ENCODE results near the gene ATP8B1. TPM values are rescaled to one million over a fixed set of nuclear protein-coding genes. Genes with fewer than 3 reads are reported as not detected.

The ATP8B1 gene
- total and polyA plus RNA-seq, 2 donors (not counting 1 experiment from before 2014, with no cell fraction given) = 109 to 125 TPM

DNA sequence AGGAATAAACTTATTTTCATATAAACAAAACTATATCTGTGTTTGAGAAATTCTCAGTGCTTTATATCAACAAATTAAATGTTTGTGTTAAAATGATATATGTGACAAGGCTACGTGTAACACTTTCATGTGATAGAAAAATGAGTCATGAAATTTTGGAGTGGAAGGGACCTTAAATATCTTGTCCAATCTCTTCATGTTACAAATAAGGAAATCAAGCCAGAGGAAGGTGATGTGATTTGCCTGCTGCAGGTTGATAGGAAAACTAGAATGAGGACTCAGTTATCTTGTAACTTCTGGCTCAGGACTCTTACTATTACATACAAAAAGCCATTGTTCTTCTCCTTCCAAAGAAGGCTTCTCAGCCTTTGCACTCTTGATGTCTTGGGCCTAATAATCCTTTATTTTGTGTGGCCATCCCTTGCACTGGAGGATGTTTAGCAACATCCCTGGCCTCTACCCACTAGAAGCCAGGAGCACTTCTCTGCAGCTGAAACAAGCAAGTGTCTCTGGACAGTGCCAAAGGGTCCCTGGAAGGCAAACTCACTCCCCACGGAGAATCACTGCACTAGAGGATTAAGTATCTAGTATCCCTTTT lies 138.4 kb downstream of the ATP8B1 start:
- no peak overlapping the region for H3K27ac ChIP-seq (ENCODE audit: insufficient read depth, low read length)
- no peak for TF ChIP-seq EZH2 (IDR thresholded peaks at IDR 0.05; ENCODE audit: low read length, missing control alignments)
- TF ChIP-seq, protein P1, sequence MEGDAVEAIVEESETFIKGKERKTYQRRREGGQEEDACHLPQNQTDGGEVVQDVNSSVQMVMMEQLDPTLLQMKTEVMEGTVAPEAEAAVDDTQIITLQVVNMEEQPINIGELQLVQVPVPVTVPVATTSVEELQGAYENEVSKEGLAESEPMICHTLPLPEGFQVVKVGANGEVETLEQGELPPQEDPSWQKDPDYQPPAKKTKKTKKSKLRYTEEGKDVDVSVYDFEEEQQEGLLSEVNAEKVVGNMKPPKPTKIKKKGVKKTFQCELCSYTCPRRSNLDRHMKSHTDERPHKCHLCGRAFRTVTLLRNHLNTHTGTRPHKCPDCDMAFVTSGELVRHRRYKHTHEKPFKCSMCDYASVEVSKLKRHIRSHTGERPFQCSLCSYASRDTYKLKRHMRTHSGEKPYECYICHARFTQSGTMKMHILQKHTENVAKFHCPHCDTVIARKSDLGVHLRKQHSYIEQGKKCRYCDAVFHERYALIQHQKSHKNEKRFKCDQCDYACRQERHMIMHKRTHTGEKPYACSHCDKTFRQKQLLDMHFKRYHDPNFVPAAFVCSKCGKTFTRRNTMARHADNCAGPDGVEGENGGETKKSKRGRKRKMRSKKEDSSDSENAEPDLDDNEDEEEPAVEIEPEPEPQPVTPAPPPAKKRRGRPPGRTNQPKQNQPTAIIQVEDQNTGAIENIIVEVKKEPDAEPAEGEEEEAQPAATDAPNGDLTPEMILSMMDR (conservative IDR thresholded peaks at IDR 0.05 in 1 of 2, IDR thresholded peaks at IDR 0.05 in 1 of 2; ENCODE audit: low read depth in 1 of 2, low read length in 2 of 2) = no peak

DNA sequence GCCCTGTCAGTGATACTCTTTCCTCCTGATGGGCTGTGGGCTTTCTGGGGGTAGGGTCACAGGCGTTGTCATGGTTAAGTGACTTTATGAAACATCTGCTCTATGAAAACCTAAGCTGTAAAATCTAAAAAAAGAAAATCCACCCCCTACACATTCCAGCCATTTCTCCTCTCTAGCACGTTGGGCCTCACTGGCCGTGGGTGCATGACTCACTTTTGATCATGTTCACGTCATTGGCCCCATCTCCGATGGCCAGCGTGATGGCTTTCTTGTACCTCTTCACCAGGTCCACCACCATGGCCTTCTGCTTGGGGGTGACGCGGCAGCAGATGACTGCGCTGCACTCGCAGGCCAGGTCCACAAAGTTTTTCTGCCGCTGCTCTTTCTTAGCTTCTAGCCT lies 142.2 kb downstream of the ATP8B1 start:
- H3K27ac ChIP-seq (ENCODE audit: insufficient read depth, low read length) = peak overlapping the region; percentile 39
- no peaks in the 10 kb centered on the region for H4K20me1 ChIP-seq (ENCODE audit: control insufficient read depth, extremely low read depth, insufficient read depth, low read length)
- no peak overlapping the region for H3K4me3 ChIP-seq (replicated peaks in 1 of 4; ENCODE audit: control extremely low read depth in 1 of 4, insufficient read depth in 1 of 4, low read depth in 3 of 4, low read length in 4 of 4)
- H3K9me3 ChIP-seq (ENCODE audit: control insufficient read depth, insufficient read depth, low read depth, low read length) = no peaks in the 10 kb centered on the region
- no peak overlapping the region for H3K9ac ChIP-seq (ENCODE audit: insufficient read depth, low read length)
- TF ChIP-seq EZH2 (IDR thresholded peaks at IDR 0.05; ENCODE audit: low read length, missing control alignments) = no peak
- TF ChIP-seq, protein P1 (conservative IDR thresholded peaks at IDR 0.05 in 1 of 2, IDR thresholded peaks at IDR 0.05 in 1 of 2; ENCODE audit: low read depth in 1 of 2, low read length in 2 of 2) = no peak
- H3K4me1 ChIP-seq (ENCODE audit: control insufficient read depth, extremely low read depth, insufficient read depth, low read length) = peaks cover 2% of the 10 kb centered on the region
- peaks cover 16% of the 10 kb centered on the region for H3K36me3 ChIP-seq (ENCODE audit: control insufficient read depth, insufficient read depth, low read length)
- no peak overlapping the region for H3K4me2 ChIP-seq (ENCODE audit: extremely low read depth, insufficient read depth, low read length)
- no peaks in the 10 kb centered on the region for H3K27me3 ChIP-seq (ENCODE audit: control insufficient read depth, insufficient read depth, low read length)
- H2AFZ ChIP-seq (ENCODE audit: low read length) = no peak overlapping the region
- peaks cover 25% of the 10 kb centered on the region for H3K79me2 ChIP-seq (ENCODE audit: control insufficient read depth, insufficient read depth, low read length)
- peak; percentile 66 to 80 for DNase-seq (ENCODE audit: low read depth in 2 of 2)

More for the DNA sequence above, 138.4 kb downstream of the ATP8B1 start:
- no peak overlapping the region for H3K4me3 ChIP-seq (replicated peaks in 1 of 4; ENCODE audit: control extremely low read depth in 1 of 4, insufficient read depth in 1 of 4, low read depth in 3 of 4, low read length in 4 of 4)
- no peaks in the 10 kb centered on the region for H3K27me3 ChIP-seq (ENCODE audit: control insufficient read depth, insufficient read depth, low read length)
- no peak for DNase-seq (ENCODE audit: low read depth in 2 of 2)
- no peak overlapping the region for H3K4me2 ChIP-seq (ENCODE audit: extremely low read depth, insufficient read depth, low read length)
- no peaks in the 10 kb centered on the region for H4K20me1 ChIP-seq (ENCODE audit: control insufficient read depth, extremely low read depth, insufficient read depth, low read length)
- H3K36me3 ChIP-seq (ENCODE audit: control insufficient read depth, insufficient read depth, low read length) = peaks cover 18% of the 10 kb centered on the region
- H3K79me2 ChIP-seq (ENCODE audit: control insufficient read depth, insufficient read depth, low read length) = peaks cover 26% of the 10 kb centered on the region
- H3K9ac ChIP-seq (ENCODE audit: insufficient read depth, low read length) = no peak overlapping the region
- H3K9me3 ChIP-seq (ENCODE audit: control insufficient read depth, insufficient read depth, low read depth, low read length) = no peaks in the 10 kb centered on the region
- H2AFZ ChIP-seq (ENCODE audit: low read length) = no peak overlapping the region
- H3K4me1 ChIP-seq (ENCODE audit: control insufficient read depth, extremely low read depth, insufficient read depth, low read length) = peaks cover 2% of the 10 kb centered on the region

DNA sequence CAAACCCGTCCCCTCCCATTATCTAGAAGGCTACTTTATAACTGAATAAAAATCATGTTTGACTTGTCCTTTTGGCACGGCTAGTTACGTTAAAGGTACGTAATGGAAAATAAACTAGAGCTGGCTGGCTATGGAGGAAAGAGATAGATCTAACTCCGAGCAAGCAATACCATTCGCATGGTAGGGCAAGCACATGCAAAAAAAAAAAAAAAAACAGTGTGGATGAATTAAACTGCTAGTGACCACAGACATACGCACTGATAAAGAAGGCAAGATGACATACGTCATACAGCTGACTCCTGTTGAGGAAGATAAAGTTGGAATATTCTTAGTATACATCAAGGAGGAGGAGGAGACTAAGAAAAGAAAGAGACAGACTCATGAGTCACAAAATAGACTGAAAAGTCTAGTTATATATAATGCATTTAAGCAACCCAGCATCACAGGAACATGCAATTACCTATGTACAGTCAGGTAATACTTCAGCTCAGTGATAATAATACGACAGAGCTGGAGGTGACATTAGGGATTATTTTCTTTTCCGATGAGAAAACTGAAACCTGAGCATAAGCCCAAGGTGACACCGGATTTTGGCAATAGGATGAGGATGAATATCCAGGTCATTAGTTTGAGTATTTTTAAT lies 143.5 kb downstream of the ATP8B1 start:
- Histone ChIP-seq H3K4me2 (ENCODE audit: extremely low read depth, insufficient read depth, low read length) (no peak overlapping the region), H3K9ac (ENCODE audit: insufficient read depth, low read length) (no peak overlapping the region), H3K79me2 (ENCODE audit: control insufficient read depth, insufficient read depth, low read length) (peaks cover 25% of the 10 kb centered on the region), H3K4me1 (ENCODE audit: control insufficient read depth, extremely low read depth, insufficient read depth, low read length) (peaks cover 2% of the 10 kb centered on the region), H3K27me3 (ENCODE audit: control insufficient read depth, insufficient read depth, low read length) (no peaks in the 10 kb centered on the region), H3K36me3 (ENCODE audit: control insufficient read depth, insufficient read depth, low read length) (peaks cover 20% of the 10 kb centered on the region), H4K20me1 (ENCODE audit: control insufficient read depth, extremely low read depth, insufficient read depth, low read length) (no peaks in the 10 kb centered on the region), H3K4me3 (replicated peaks in 1 of 4; ENCODE audit: control extremely low read depth in 1 of 4, insufficient read depth in 1 of 4, low read depth in 3 of 4, low read length in 4 of 4) (no peak overlapping the region), H3K9me3 (ENCODE audit: control insufficient read depth, insufficient read depth, low read depth, low read length) (no peaks in the 10 kb centered on the region), H3K27ac (ENCODE audit: insufficient read depth, low read length) (no peak overlapping the region), H2AFZ (ENCODE audit: low read length) (no peak overlapping the region)
- DNase-seq (ENCODE audit: low read depth in 2 of 2) = peak; percentile 27 to 69
- TF ChIP-seq, protein P1 (conservative IDR thresholded peaks at IDR 0.05 in 1 of 2, IDR thresholded peaks at IDR 0.05 in 1 of 2; ENCODE audit: low read depth in 1 of 2, low read length in 2 of 2) = no peak
- TF ChIP-seq EZH2 (IDR thresholded peaks at IDR 0.05; ENCODE audit: low read length, missing control alignments) = no peak

Data from fibroblast of lung (primary cell).